Pons (tissue), 1 donor: ENCODE measurements around the gene PADI3.

ENCODE experiments used
- DNase-seq: peaks from one replicate; pipeline ENCODE4 v3.0.0-alpha.2; 2016; ENCODE audit warnings: low spot score

Gene PADI3

GRCh38 chr1:17243274-17243673 lies 5.6 kb upstream of the PADI3 start:
- DNase-seq: no peak

GRCh38 chr1:17244821-17245740 lies 3.8 kb upstream of the PADI3 start:
- no peak for DNase-seq

GRCh38 chr1:17245816-17246325 lies 3.0 kb upstream of the PADI3 start:
- DNase-seq: no peak

- DNase-seq: no peak
Observed at GRCh38 chr1:17246971-17247370, 1.9 kb upstream of the PADI3 start.

- DNase-seq: no peak
Observed at GRCh38 chr1:17250601-17251000, 1.7 kb downstream of the PADI3 start.

GRCh38 chr1:17251246-17251645 lies 2.3 kb downstream of the PADI3 start:
- DNase-seq: no peak

- DNase-seq: no peak
Observed at GRCh38 chr1:17251701-17252376, 2.9 kb downstream of the PADI3 start.

GRCh38 chr1:17255336-17255735 lies 6.4 kb downstream of the PADI3 start:
- DNase-seq: no peak

- no peak for DNase-seq
Observed at GRCh38 chr1:17258116-17258757, 9.3 kb downstream of the PADI3 start.

- no peak for DNase-seq
Observed at GRCh38 chr1:17258758-17259130, 9.8 kb downstream of the PADI3 start.

GRCh38 chr1:17259233-17259873 lies 10.5 kb downstream of the PADI3 start:
- no peak for DNase-seq

GRCh38 chr1:17260264-17260663 lies 11.4 kb downstream of the PADI3 start:
- DNase-seq: no peak

GRCh38 chr1:17260738-17261137 lies 11.8 kb downstream of the PADI3 start:
- no peak for DNase-seq

GRCh38 chr1:17263936-17264335 lies 15.0 kb downstream of the PADI3 start:
- DNase-seq: no peak

- DNase-seq: no peak
Observed at GRCh38 chr1:17264470-17264869, 15.6 kb downstream of the PADI3 start.

GRCh38 chr1:17265162-17265561 lies 16.3 kb downstream of the PADI3 start:
- DNase-seq: no peak

GRCh38 chr1:17265950-17266349 lies 17.1 kb downstream of the PADI3 start:
- no peak for DNase-seq

GRCh38 chr1:17270891-17271765 lies 22.2 kb downstream of the PADI3 start:
- no peak for DNase-seq

GRCh38 chr1:17272066-17272465 lies 23.2 kb downstream of the PADI3 start:
- no peak for DNase-seq

- no peak for DNase-seq
Observed at GRCh38 chr1:17272646-17273045, 23.7 kb downstream of the PADI3 start.

- DNase-seq: no peak
Observed at GRCh38 chr1:17273096-17273495, 24.2 kb downstream of the PADI3 start.
